ENCODE measurements around the gene SNX8. TPM values are rescaled to one million over a fixed set of nuclear protein-coding genes. Genes with fewer than 3 reads are reported as not detected.

SNX8 gene
- total and polyA plus RNA-seq, 9 of the 15 experiments (the other 6 are each of a cell fraction or from before 2014, with no cell fraction given): 2.7 to 51.6 (median 16.9) TPM

DNA sequence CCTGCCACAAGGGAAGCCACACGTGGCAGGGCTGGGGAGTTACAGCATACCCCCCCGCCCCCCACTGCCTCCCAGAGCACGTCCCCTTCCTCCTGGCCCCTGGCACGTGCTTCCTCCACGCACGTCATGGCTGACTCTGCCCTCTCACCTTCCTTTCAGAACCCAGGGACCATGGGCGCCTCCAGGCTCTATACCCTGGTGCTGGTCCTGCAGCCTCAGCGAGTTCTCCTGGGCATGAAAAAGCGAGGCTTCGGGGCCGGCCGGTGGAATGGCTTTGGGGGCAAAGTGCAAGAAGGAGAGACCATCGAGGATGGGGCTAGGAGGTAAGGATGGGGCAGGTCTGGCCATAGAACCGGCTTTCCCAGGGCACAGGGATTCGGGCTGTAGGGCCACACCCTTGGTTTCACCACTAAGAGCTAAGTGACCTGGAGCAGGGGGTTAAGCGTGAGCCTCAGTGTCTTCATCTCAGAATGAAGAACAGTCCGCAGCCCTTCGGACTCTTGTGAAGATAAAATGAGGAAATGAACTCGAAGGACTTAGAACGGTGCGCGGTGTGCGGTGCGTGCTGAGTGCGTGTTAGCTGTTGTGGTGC, 69.7 kb downstream of the SNX8 start (continued):
- TF ChIP-seq REST (IDR thresholded peaks at IDR 0.05; ENCODE audit: borderline replicate concordance) (no peak), REST (CRISPR knock-in tag; IDR thresholded peaks at IDR 0.05; ENCODE audit: low read depth) (no peak), CCAR2 (IDR thresholded peaks at IDR 0.05; ENCODE audit: low read depth, low read length) (no peak), ZNF79 (CRISPR knock-in tag; IDR thresholded peaks at IDR 0.05; ENCODE audit: low read depth) (no peak), SNAPC5 (CRISPR knock-in tag; IDR thresholded peaks at IDR 0.05) (no peak)

Data from K562 (cell line).